Hematopoietic multipotent progenitor cell treated with erythropoietin and hydrocortisone succinate and interleukin-3 and kit ligand, for 17 days (in vitro differentiated cells): ENCODE data around the gene ABAT.
"Not testable (repeated sequence)": the region's sequence is repeated elsewhere in the genome, so short reads cannot be mapped to it uniquely, and the experiment has no call there.

ENCODE experiments used
- DNase-seq: peaks from one replicate; pipeline ENCODE4 v3.0.0-alpha.2; 2015; ENCODE audit warnings: low spot score

Gene ABAT

DNA sequence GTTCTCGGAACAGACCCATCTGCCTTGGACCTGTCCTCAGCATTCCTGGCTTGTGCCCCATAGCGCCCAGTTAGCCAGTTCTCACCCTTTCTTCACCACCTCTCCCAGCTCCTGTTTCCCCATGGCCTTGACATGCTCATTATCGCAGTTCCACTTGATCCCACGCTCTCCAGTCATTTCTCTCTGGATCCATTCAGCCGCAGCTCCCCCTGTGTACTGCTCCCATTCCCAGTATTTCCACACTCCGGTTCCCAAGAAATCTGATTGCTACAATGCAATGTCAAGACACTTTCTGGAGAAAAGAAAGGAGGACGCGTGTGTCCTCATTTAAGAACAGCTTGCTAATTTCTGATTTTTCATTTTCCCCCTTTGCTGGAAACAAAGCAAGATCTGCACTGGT is 67.7 kb downstream of the ABAT start:
- DNase-seq, result no peak

DNA sequence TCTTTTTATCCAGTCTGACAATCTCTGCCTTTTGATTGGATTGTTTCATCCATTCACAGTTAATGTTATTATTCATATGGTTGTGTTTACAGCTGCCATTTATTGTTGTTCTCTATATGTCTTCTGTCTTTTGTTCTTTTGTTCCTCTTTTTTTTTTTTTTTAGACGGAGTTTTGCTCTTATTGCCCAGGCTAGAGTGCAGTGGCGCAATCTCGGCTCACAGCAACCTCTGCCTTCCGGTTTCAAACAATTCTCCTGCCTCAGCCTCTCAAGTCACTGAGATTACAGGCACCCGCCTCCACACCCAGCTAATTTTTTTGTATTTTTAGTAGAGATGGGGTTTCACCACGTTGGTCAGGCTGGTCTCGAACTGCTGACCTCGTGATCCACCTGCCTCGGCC is 74.5 kb downstream of the ABAT start:
- DNase-seq, result not testable (repeated sequence)

GRCh38 chr16:8751481-8752311 is 77.3 kb downstream of the ABAT start:
- no peak for DNase-seq

DNA sequence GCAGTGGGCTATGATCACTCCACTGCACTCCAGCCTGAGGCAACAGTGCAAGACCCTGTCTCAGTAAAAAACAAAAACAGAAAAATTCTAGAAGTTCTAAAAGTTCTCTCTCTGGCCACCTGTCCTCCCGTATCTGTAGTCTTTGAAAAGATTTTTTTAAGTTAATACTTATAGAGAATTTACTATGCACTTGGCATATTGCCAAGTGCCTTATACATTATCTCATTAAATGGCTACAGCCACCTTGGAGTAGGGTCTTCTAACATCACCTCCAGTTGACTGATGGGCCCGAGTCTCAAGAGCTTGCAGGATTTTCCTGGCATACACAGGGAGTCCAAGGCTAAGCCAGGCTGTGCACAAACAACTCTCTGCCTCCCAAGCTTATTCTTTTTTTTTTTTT is 78.3 kb downstream of the ABAT start:
- DNase-seq, result no peak

DNA sequence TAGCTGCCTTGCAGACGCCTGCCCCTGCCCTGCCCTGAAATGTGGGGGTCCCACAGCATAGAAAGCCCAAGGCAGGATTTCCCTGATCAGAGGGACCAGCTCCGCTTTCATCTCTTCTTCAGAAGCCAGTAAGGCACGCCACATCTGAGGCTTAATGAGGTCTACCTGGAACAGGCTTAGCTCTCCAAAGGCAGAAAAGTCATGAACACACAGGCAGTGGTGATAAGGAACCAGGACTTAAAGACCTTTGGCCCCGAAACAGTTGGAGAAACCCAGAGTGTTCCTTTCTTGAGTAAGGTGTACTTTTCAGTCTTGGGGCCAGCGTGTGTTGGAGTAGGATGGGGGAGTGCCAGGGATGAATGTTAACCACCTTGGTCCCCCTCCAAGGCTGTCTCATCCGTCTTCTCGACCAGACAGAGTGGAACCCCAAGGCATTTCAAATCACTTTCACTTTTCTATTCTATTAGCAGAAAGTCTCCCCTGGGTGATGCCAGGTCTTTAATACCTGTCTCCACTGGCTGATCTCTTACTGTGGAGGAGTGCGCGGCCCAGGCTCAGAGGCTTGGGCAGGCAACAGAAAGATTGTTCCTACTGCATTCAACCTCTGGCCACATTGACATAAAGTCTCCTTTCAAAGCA is 79.1 kb downstream of the ABAT start:
- no peak for DNase-seq

DNA sequence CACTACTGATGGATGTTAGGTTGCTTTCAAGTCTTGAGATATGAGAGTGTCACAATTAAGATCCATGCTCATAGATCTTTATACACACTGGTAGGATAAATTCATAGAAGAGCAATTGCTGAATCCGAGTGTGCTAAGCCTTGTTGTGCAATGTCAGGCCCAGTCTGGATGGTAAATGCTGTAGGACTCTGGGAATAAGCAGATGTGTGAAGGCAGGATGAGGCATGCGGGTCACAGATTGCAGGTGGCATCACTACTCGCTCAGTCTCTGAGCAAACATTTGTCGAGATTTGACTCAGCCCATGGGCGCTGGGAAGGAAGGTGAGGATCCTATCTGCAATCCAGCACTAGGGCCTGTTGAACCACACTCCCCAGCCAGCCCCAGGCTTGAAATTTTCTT is 82.3 kb downstream of the ABAT start:
- no peak for DNase-seq

GRCh38 chr16:8758022-8758421 is 83.6 kb downstream of the ABAT start:
- no peak for DNase-seq

GRCh38 chr16:8760021-8760420 is 85.6 kb downstream of the ABAT start:
- DNase-seq, result no peak

DNA sequence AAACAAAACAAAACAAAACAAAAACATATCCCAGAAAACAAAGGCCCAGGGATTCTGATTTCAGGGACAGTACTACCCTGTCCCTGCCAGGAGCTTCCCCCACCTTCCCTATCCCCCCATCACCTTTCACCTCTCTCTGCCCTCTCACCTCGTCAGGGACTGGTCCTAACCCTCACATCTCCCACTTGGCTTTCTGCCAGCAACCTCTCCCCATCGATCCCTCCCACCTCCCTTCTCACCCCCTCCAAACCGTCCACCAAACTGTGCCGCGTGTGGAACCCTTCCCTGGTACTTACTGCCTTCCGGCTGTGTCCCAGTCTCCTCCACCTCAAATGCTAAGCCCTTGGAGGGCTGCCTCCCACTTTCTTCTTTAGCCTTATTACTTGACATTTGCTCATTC is 86.7 kb downstream of the ABAT start:
- DNase-seq, result no peak

DNA sequence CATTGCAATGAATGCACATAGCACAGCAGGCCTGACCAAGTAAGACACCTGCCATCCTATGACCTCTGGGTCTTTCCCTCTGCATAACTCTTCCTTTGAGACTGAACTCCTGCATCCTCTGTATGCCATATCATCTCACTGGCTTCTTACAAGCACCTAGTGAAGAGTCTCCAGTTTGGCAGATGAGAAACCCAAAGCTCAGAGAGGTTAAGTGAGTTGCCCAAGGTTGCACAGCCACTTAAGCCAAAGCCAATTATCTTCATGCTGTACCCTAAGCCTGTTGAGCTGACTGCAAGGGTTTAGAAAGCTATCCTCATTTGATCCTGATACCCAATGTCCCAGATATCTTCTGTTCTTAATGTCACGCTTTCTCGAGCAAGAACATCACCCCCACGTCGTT is 87.8 kb downstream of the ABAT start:
- no peak for DNase-seq

DNA sequence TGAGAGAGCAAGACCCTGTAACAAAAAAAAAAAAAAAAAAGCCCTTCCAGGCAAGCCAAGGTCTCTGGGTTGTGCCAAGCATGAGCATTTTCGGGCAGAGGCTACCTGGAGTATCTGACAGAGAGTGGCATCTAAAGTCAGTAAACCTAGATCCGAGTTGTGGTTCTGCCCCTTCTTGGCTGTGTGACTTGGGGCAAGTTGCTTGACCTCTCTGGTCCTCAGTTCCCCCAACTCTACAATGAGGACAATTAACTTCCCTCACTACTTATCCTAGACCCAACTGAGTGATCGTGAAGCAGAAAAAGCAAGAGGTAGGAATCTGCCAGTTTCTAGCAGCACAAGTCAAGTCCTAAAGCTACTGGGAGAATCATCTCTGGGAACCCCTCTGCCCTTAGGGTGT is 88.7 kb downstream of the ABAT start:
- no peak for DNase-seq

- no peak for DNase-seq
These were observed 89.5 kb downstream of the ABAT start for GRCh38 chr16:8763899-8764298.

DNA sequence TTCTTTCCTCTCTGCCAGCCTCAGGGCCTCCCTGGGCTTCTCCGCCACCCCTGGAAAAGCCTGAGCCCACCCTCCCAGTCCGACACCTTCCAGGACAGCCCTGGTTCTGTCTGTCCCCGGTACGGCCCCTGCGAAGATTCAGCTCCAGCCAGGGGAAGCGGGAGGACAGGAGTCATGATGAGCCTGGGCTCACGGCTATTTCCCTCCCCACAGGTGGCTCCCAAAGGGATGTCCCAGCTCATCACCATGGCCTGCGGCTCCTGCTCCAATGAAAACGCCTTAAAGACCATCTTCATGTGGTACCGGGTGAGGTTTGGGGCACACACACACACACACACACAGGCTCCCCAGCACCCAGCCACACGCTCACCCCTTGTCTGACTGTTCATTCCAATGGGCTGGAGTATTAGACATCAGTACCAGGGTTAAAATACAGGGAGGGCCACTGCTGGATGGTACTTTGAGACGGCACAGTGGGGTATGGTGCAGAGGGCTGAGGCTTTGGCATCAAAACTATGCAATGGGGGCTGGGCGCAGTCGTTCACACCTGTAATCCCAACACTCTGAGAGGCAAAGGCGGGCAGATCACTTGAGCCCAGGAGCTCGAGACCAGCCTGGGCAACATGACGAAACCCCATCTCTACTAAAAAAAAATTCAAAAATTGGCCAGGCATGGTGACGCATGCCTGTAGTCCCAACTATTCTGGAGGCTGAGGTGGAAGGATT is 90.3 kb downstream of the ABAT start:
- no peak for DNase-seq

GRCh38 chr16:8767176-8767575 is 92.8 kb downstream of the ABAT start:
- DNase-seq, result no peak

- no peak for DNase-seq
These were observed 93.9 kb downstream of the ABAT start for GRCh38 chr16:8768283-8768682.

- DNase-seq, result no peak
These were observed 94.3 kb downstream of the ABAT start for GRCh38 chr16:8768692-8769091.

- no peak for DNase-seq
These were observed 99.1 kb downstream of the ABAT start for GRCh38 chr16:8773537-8773936.

- no peak for DNase-seq
These were observed 99.8 kb downstream of the ABAT start for GRCh38 chr16:8774208-8774607.

DNA sequence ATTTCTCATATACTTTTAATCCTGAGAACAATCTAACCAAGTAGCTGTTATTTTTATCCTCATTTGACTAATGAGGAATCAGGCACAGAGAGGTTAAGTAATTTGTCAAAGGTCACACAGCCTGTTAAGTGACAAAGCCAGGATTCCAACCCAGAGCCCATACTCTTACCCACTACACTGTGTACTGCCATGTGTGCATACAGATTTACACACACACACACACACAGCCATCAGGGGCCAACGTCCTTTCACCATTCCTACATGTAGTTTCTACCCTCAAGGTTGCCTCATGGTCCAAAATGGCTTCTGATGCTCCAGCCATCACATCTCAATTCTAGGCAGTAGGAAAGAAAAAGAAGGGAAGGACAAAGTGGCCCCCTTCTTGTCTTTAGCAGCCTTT is 100.9 kb downstream of the ABAT start:
- DNase-seq, result no peak

GRCh38 chr16:8776129-8776584 is 101.7 kb downstream of the ABAT start:
- no peak for DNase-seq

DNA sequence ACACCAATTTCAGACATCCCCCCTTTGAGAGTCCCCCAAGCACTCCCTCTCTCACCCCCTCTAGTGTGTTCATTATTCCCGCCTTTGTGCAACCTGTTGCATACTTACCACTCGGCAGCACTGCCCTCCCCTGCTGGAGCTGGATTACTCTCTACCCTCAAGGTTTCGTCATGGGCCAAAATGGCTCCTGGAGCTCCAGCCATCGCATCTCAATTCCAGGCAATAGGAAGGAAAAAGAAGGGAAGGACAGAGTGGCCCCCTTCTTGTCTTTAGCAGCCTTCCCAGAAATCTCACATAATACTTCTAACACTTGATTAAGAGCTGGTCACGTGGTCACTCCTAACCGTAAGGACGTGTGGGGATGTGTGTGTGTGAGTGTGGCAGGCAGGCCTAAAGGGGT is 102.8 kb downstream of the ABAT start:
- DNase-seq, result no peak

GRCh38 chr16:8781797-8782196 is 107.4 kb downstream of the ABAT start:
- no peak for DNase-seq

GRCh38 chr16:8782673-8783072 is 108.3 kb downstream of the ABAT start:
- no peak for DNase-seq
